ENCODE data around the gene EXOC4.

The EXOC4 gene

DNA sequence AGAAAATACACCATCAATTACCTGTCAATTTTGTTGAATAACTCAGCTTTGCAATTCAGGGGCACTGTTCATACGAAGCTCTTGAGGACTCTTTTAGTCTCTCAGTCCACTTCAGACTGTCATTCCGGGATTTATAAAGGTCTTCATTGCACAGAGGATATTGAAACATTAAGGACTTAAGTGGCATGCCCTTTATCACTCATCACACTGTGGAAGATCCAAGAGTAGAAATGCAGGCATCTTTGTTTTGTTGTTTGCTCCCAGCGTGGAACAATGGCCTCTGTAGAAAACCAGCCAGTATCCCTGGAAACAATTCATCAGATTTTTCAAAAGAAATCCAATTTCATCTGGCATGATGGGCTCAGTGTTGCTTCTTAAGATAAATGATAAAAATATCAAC, 808.0 kb downstream of the EXOC4 start:
- Histone ChIP-seq H3K4ac (ENCODE audit: low read depth, low read length) (no peak overlapping the region), H3K56ac (ENCODE audit: low read length) (no peak overlapping the region), H2BK15ac (replicated peaks; ENCODE audit: low read depth) (no peak overlapping the region), H3K18ac (ENCODE audit: low read length) (no peak overlapping the region), H3K4me2 (ENCODE audit: low read length) (no peak overlapping the region), H2BK120ac (ENCODE audit: low read depth, low read length) (no peak overlapping the region), H3K23ac (ENCODE audit: low read length) (no peak overlapping the region), H3K79me1 (ENCODE audit: low read length) (no peaks in the 10 kb centered on the region), H3K4me3 (ENCODE audit: low read length) (no peak overlapping the region), H3K4me1 (ENCODE audit: control insufficient read depth, low read depth, low read length) (no peaks in the 10 kb centered on the region), H3K9ac (ENCODE audit: low read length) (no peak overlapping the region), H2AK5ac (ENCODE audit: low read length) (no peak overlapping the region), H2BK5ac (ENCODE audit: low read length) (no peak overlapping the region), H3K36me3 (ENCODE audit: control insufficient read depth, insufficient read depth, low read length) (no peaks in the 10 kb centered on the region), H4K8ac (ENCODE audit: low read depth, low read length) (no peak overlapping the region), H3K27me3 (ENCODE audit: insufficient read depth, low read length, poor library complexity) (no peaks in the 10 kb centered on the region), H4K5ac (ENCODE audit: low read length) (no peak overlapping the region), H3K79me2 (ENCODE audit: control insufficient read depth, insufficient read depth, low read length) (no peaks in the 10 kb centered on the region), H3K27ac (ENCODE audit: low read depth, low read length) (no peak overlapping the region)
- WGBS (ENCODE audit: extremely low coverage, insufficient coverage, low lambda C conversion rate), result no CpG with 5 or more reads among the region's 3 CpGs
- no peak for DNase-seq

GRCh38 chr7:134062460-134062859, 809.6 kb downstream of the EXOC4 start:
- Histone ChIP-seq H3K4me2 (ENCODE audit: low read length) (no peak overlapping the region), H3K4me3 (ENCODE audit: low read length) (no peak overlapping the region), H2BK120ac (ENCODE audit: low read depth, low read length) (no peak overlapping the region), H2BK15ac (replicated peaks; ENCODE audit: low read depth) (no peak overlapping the region), H3K27ac (ENCODE audit: low read depth, low read length) (no peak overlapping the region), H3K18ac (ENCODE audit: low read length) (no peak overlapping the region), H3K23ac (ENCODE audit: low read length) (no peak overlapping the region), H3K56ac (ENCODE audit: low read length) (no peak overlapping the region), H3K79me2 (ENCODE audit: control insufficient read depth, insufficient read depth, low read length) (no peaks in the 10 kb centered on the region), H3K9ac (ENCODE audit: low read length) (no peak overlapping the region), H3K36me3 (ENCODE audit: control insufficient read depth, insufficient read depth, low read length) (no peaks in the 10 kb centered on the region), H4K5ac (ENCODE audit: low read length) (no peak overlapping the region), H3K4me1 (ENCODE audit: control insufficient read depth, low read depth, low read length) (no peaks in the 10 kb centered on the region), H2AK5ac (ENCODE audit: low read length) (no peak overlapping the region), H3K4ac (ENCODE audit: low read depth, low read length) (no peak overlapping the region), H3K27me3 (ENCODE audit: insufficient read depth, low read length, poor library complexity) (no peaks in the 10 kb centered on the region), H4K8ac (ENCODE audit: low read depth, low read length) (no peak overlapping the region), H2BK5ac (ENCODE audit: low read length) (no peak overlapping the region), H3K79me1 (ENCODE audit: low read length) (no peaks in the 10 kb centered on the region)
- no peak for DNase-seq
- WGBS (ENCODE audit: extremely low coverage, insufficient coverage, low lambda C conversion rate), result no CpG with 5 or more reads among the region's 4 CpGs

GRCh38 chr7:134065415-134065814, 812.5 kb downstream of the EXOC4 start:
- Histone ChIP-seq H2BK15ac (replicated peaks; ENCODE audit: low read depth) (no peak overlapping the region), H3K79me1 (ENCODE audit: low read length) (no peaks in the 10 kb centered on the region), H3K9ac (ENCODE audit: low read length) (no peak overlapping the region), H3K4me3 (ENCODE audit: low read length) (no peak overlapping the region), H3K4me2 (ENCODE audit: low read length) (no peak overlapping the region), H3K27me3 (ENCODE audit: insufficient read depth, low read length, poor library complexity) (no peaks in the 10 kb centered on the region), H3K79me2 (ENCODE audit: control insufficient read depth, insufficient read depth, low read length) (no peaks in the 10 kb centered on the region), H3K18ac (ENCODE audit: low read length) (no peak overlapping the region), H3K56ac (ENCODE audit: low read length) (no peak overlapping the region), H3K4me1 (ENCODE audit: control insufficient read depth, low read depth, low read length) (no peaks in the 10 kb centered on the region), H3K23ac (ENCODE audit: low read length) (no peak overlapping the region), H2BK5ac (ENCODE audit: low read length) (no peak overlapping the region), H3K36me3 (ENCODE audit: control insufficient read depth, insufficient read depth, low read length) (no peaks in the 10 kb centered on the region), H4K5ac (ENCODE audit: low read length) (no peak overlapping the region), H3K4ac (ENCODE audit: low read depth, low read length) (no peak overlapping the region), H2BK120ac (ENCODE audit: low read depth, low read length) (no peak overlapping the region), H2AK5ac (ENCODE audit: low read length) (no peak overlapping the region), H3K27ac (ENCODE audit: low read depth, low read length) (no peak overlapping the region), H4K8ac (ENCODE audit: low read depth, low read length) (no peak overlapping the region)
- no peak for DNase-seq
- no CpG with 5 or more reads among the region's 4 CpGs for WGBS (ENCODE audit: extremely low coverage, insufficient coverage, low lambda C conversion rate)

DNA sequence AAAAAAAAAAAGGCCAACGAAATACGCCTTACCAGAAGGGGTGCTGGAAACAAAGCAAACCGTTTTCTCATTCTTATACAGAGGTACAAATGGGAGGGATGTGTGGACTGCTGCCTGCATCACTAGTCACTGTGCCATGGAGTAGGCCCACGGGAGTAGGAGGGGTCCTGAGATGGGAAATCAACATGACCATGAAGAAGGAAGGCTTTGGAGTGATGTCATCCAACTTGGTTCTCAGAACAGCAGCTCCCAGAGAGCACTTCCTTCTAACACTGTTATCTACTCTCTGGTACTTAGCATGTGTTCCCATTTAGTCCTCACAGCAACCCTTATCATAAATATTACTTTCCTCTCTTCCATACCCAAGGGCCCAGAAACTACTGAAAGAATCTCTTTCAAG, 814.3 kb downstream of the EXOC4 start:
- no peak for DNase-seq
- Histone ChIP-seq H2BK15ac (replicated peaks; ENCODE audit: low read depth) (no peak overlapping the region), H2BK120ac (ENCODE audit: low read depth, low read length) (no peak overlapping the region), H3K79me1 (ENCODE audit: low read length) (no peaks in the 10 kb centered on the region), H4K5ac (ENCODE audit: low read length) (no peak overlapping the region), H3K36me3 (ENCODE audit: control insufficient read depth, insufficient read depth, low read length) (no peaks in the 10 kb centered on the region), H3K27ac (ENCODE audit: low read depth, low read length) (no peak overlapping the region), H3K4me1 (ENCODE audit: control insufficient read depth, low read depth, low read length) (no peaks in the 10 kb centered on the region), H3K23ac (ENCODE audit: low read length) (no peak overlapping the region), H2AK5ac (ENCODE audit: low read length) (no peak overlapping the region), H3K18ac (ENCODE audit: low read length) (no peak overlapping the region), H3K4me2 (ENCODE audit: low read length) (no peak overlapping the region), H2BK5ac (ENCODE audit: low read length) (no peak overlapping the region), H4K8ac (ENCODE audit: low read depth, low read length) (no peak overlapping the region), H3K9ac (ENCODE audit: low read length) (no peak overlapping the region), H3K79me2 (ENCODE audit: control insufficient read depth, insufficient read depth, low read length) (no peaks in the 10 kb centered on the region), H3K4me3 (ENCODE audit: low read length) (no peak overlapping the region), H3K4ac (ENCODE audit: low read depth, low read length) (no peak overlapping the region), H3K27me3 (ENCODE audit: insufficient read depth, low read length, poor library complexity) (no peaks in the 10 kb centered on the region), H3K56ac (ENCODE audit: low read length) (no peak overlapping the region)
- no CpG with 5 or more reads among the region's 4 CpGs for WGBS (ENCODE audit: extremely low coverage, insufficient coverage, low lambda C conversion rate)

GRCh38 chr7:134068670-134069069, 815.8 kb downstream of the EXOC4 start:
- H3K56ac ChIP-seq (ENCODE audit: low read length), result no peak overlapping the region
- no peak for DNase-seq
- H2BK5ac ChIP-seq (ENCODE audit: low read length), result no peak overlapping the region
- no peak overlapping the region for H3K27ac ChIP-seq (ENCODE audit: low read depth, low read length)
- no peak overlapping the region for H4K5ac ChIP-seq (ENCODE audit: low read length)
- H3K23ac ChIP-seq (ENCODE audit: low read length), result no peak overlapping the region
- no peaks in the 10 kb centered on the region for H3K36me3 ChIP-seq (ENCODE audit: control insufficient read depth, insufficient read depth, low read length)
- no peaks in the 10 kb centered on the region for H3K79me1 ChIP-seq (ENCODE audit: low read length)
- no peak overlapping the region for H3K4me3 ChIP-seq (ENCODE audit: low read length)
- H3K4me2 ChIP-seq (ENCODE audit: low read length), result no peak overlapping the region
- no peak overlapping the region for H2BK15ac ChIP-seq (replicated peaks; ENCODE audit: low read depth)
- no peak overlapping the region for H2AK5ac ChIP-seq (ENCODE audit: low read length)
- no CpG with 5 or more reads among the region's 6 CpGs for WGBS (ENCODE audit: extremely low coverage, insufficient coverage, low lambda C conversion rate)
- no peak overlapping the region for H3K18ac ChIP-seq (ENCODE audit: low read length)
- no peak overlapping the region for H3K4ac ChIP-seq (ENCODE audit: low read depth, low read length)
- H3K27me3 ChIP-seq (ENCODE audit: insufficient read depth, low read length, poor library complexity), result no peaks in the 10 kb centered on the region
- no peaks in the 10 kb centered on the region for H3K4me1 ChIP-seq (ENCODE audit: control insufficient read depth, low read depth, low read length)
- no peak overlapping the region for H2BK120ac ChIP-seq (ENCODE audit: low read depth, low read length)
- H3K9ac ChIP-seq (ENCODE audit: low read length), result no peak overlapping the region
- H3K79me2 ChIP-seq (ENCODE audit: control insufficient read depth, insufficient read depth, low read length), result no peaks in the 10 kb centered on the region
- no peak overlapping the region for H4K8ac ChIP-seq (ENCODE audit: low read depth, low read length)

DNA sequence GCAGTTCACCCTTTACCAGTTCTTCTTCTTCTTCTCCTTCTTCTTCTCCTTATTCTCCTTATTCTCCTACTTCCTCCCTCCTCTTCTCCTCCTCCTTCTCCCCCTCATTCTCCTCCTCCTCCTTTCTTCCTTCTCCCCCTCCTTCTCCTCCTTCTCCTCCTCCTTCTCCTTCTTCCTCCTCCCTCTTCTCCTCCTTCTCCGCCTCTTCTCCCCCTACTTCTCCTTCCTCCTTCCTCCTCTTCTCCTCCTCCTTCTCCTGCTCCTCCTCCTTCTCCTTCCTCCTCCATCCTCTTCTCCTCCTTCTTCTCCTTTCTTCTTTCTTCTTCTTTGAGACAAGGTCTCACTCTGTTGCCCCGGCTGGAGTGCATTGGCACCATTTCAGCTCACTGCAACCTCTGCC, 816.3 kb downstream of the EXOC4 start:
- Histone ChIP-seq H3K4me3 (ENCODE audit: low read length) (no peak overlapping the region), H3K36me3 (ENCODE audit: control insufficient read depth, insufficient read depth, low read length) (no peaks in the 10 kb centered on the region), H3K27ac (ENCODE audit: low read depth, low read length) (no peak overlapping the region), H3K56ac (ENCODE audit: low read length) (no peak overlapping the region), H3K4me2 (ENCODE audit: low read length) (no peak overlapping the region), H3K9ac (ENCODE audit: low read length) (no peak overlapping the region), H3K4me1 (ENCODE audit: control insufficient read depth, low read depth, low read length) (no peaks in the 10 kb centered on the region), H3K79me1 (ENCODE audit: low read length) (no peaks in the 10 kb centered on the region), H4K8ac (ENCODE audit: low read depth, low read length) (no peak overlapping the region), H3K27me3 (ENCODE audit: insufficient read depth, low read length, poor library complexity) (no peaks in the 10 kb centered on the region), H2BK120ac (ENCODE audit: low read depth, low read length) (no peak overlapping the region), H2BK15ac (replicated peaks; ENCODE audit: low read depth) (no peak overlapping the region), H3K18ac (ENCODE audit: low read length) (no peak overlapping the region), H3K4ac (ENCODE audit: low read depth, low read length) (no peak overlapping the region), H3K79me2 (ENCODE audit: control insufficient read depth, insufficient read depth, low read length) (no peaks in the 10 kb centered on the region), H3K23ac (ENCODE audit: low read length) (no peak overlapping the region), H2AK5ac (ENCODE audit: low read length) (no peak overlapping the region), H4K5ac (ENCODE audit: low read length) (no peak overlapping the region), H2BK5ac (ENCODE audit: low read length) (no peak overlapping the region)
- no CpG with 5 or more reads among the region's 2 CpGs for WGBS (ENCODE audit: extremely low coverage, insufficient coverage, low lambda C conversion rate)
- DNase-seq, result no peak
